Body of pancreas (tissue), 4 donors: ENCODE data around the gene GRID2.

Experiments used
- POLR2A ChIP-seq, 3 donors: fragments of 450-650 bp; IDR thresholded peaks; one replicate each; pipeline ENCODE4 v1.6.1; 2016; ENCODE audit warnings: antibody characterized with exemption in 3 of 3, mild to moderate bottlenecking in 2 of 3
- TF ChIP-seq, protein P1 (sequence below), 7 experiments: fragments of 450-650 bp in 4 of 7; fragments of 200-600 bp in 3 of 7; sonication (generic) in 3 of 7; IDR thresholded peaks; one replicate each; pipeline ENCODE4 v1.5.1; 2016 to 2019; ENCODE audit warnings: antibody characterized with exemption in 7 of 7

DNA sequence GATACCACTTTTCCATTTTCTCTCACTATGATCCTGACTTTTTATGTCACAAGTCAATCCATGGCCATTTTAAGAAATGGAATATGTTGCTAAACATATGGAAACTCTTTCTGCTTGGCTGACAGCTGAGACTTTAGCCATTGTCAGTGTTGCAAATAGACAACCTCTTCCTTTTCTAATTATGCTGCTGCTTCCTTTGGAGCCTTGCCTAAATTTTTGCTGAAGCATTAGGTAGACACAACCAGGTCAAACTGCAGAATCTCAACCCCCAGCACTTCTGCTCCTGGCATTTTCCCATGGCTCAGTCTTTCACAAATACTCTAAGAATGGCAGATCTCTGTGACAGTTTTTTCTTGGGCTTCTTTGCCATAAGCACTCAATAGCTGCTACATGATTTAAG, 543.3 kb downstream of the GRID2 start:
- TF ChIP-seq, protein P1, sequence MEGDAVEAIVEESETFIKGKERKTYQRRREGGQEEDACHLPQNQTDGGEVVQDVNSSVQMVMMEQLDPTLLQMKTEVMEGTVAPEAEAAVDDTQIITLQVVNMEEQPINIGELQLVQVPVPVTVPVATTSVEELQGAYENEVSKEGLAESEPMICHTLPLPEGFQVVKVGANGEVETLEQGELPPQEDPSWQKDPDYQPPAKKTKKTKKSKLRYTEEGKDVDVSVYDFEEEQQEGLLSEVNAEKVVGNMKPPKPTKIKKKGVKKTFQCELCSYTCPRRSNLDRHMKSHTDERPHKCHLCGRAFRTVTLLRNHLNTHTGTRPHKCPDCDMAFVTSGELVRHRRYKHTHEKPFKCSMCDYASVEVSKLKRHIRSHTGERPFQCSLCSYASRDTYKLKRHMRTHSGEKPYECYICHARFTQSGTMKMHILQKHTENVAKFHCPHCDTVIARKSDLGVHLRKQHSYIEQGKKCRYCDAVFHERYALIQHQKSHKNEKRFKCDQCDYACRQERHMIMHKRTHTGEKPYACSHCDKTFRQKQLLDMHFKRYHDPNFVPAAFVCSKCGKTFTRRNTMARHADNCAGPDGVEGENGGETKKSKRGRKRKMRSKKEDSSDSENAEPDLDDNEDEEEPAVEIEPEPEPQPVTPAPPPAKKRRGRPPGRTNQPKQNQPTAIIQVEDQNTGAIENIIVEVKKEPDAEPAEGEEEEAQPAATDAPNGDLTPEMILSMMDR (IDR thresholded peaks at IDR 0.05): no peak
- TF ChIP-seq POLR2A (IDR thresholded peaks at IDR 0.05): no peak
